ENCODE measurements around the gene PTPN13.

Gene PTPN13

DNA sequence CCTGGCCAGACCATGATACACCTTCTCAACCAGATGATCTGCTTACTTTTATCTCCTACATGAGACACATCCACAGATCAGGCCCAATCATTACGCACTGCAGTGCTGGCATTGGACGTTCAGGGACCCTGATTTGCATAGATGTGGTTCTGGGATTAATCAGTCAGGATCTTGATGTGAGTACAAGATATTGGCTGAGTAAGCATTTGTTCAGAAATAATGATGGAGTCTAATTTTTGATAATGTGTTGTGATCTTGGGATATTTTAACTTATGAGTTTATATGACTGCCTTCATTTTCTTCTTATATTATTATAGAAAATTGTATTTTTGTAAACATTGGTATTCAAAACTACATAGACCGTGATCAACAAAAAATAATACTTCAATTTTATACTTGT is 215.7 kb downstream of the PTPN13 start:
- TF ChIP-seq, protein P1, sequence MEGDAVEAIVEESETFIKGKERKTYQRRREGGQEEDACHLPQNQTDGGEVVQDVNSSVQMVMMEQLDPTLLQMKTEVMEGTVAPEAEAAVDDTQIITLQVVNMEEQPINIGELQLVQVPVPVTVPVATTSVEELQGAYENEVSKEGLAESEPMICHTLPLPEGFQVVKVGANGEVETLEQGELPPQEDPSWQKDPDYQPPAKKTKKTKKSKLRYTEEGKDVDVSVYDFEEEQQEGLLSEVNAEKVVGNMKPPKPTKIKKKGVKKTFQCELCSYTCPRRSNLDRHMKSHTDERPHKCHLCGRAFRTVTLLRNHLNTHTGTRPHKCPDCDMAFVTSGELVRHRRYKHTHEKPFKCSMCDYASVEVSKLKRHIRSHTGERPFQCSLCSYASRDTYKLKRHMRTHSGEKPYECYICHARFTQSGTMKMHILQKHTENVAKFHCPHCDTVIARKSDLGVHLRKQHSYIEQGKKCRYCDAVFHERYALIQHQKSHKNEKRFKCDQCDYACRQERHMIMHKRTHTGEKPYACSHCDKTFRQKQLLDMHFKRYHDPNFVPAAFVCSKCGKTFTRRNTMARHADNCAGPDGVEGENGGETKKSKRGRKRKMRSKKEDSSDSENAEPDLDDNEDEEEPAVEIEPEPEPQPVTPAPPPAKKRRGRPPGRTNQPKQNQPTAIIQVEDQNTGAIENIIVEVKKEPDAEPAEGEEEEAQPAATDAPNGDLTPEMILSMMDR (IDR thresholded peaks at IDR 0.05; ENCODE audit: low read depth, low read length, missing control alignments) = no peak
- DNase-seq (ENCODE audit: low read depth) = no peak
- H3K4me3 ChIP-seq (ENCODE audit: low read depth, low read length) = no peak overlapping the region
- in situ Hi-C loops (cut with HindIII; ENCODE audit: low sequenced_read_pairs) = no loop called here

DNA sequence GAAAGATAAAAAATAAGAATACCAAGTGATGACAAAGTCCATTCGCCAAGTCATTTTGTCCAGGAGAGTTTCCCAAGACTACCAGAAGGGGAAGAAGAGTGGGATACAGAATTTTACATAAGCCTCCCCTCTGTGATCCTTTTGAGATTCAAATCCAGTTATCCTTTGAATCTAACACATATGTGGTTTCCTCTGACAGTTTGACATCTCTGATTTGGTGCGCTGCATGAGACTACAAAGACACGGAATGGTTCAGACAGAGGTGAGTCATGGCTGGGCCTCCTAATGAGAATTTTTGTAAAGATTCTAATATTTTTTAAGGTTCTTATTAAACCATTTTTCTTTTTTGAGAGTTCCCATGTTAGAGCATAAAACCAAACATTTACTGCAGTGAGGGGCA is 216.7 kb downstream of the PTPN13 start:
- in situ Hi-C loops (cut with HindIII; ENCODE audit: low sequenced_read_pairs) = no loop called here
- TF ChIP-seq, protein P1 (IDR thresholded peaks at IDR 0.05; ENCODE audit: low read depth, low read length, missing control alignments) = peak; percentile 13
- H3K4me3 ChIP-seq (ENCODE audit: low read depth, low read length) = no peak overlapping the region
- peak; percentile 57 for DNase-seq (ENCODE audit: low read depth)

DNA sequence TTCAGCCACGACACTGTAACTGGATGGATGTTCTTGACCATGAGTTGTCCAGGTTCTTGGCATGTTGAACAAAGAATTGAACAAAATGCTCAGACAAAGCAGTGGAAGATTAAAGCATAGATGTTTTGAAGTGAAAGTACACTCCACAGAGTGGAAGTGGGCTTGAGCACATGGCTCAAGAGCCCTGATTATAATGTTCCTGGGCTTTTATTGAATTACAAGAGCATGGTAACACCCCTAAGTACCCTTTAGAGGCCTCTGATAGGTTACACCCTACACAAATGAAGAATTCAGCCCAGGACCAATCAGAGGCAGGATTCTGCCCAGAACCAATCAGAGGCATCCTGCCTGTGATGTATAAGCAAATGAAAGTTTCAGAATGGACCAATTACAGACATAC is 221.5 kb downstream of the PTPN13 start:
- in situ Hi-C loops (cut with HindIII; ENCODE audit: low sequenced_read_pairs) = no loop called here
- TF ChIP-seq, protein P1 (IDR thresholded peaks at IDR 0.05; ENCODE audit: low read depth, low read length, missing control alignments) = no peak
- H3K4me3 ChIP-seq (ENCODE audit: low read depth, low read length) = no peak overlapping the region
- DNase-seq (ENCODE audit: low read depth) = no peak

DNA sequence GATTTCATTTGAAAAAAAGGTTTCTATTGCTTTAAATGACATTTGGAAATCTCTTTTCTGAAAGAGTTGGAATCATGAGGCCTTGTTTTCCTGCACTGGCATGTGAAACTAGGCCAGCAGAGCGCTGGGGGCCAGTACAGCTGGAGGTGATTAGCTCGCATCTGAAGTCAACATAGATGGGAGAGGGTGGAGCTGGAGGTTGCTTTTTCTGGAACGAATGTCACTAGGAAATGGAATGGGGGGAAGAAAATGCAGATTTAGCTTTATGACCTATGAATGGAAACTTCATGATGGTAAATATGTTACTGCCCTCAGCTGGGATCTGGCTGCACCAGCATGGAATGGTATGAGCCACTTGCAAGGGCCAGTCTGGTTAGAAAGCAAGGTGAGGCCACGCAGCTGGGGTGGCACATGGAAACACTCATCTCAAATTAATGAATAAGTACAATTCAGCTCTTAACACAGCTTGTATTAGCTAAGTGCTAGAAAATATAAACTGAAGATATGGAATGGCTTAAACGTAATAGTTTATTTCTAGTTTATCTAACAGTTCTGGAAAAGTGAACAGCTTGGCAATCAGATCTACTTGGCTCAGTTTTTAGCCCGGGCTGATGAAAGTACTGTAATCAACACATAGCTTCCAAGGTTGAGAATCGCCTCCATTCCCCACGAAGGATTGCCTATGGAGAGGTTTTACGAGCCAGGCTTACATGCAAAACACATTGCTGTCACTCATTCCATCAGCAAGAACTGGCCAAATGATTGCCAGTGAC is 222.6 kb downstream of the PTPN13 start:
- DNase-seq (ENCODE audit: low read depth) = no peak
- no peak overlapping the region for H3K4me3 ChIP-seq (ENCODE audit: low read depth, low read length)
- in situ Hi-C loops (cut with HindIII; ENCODE audit: low sequenced_read_pairs) = no loop called here
- TF ChIP-seq, protein P1 (IDR thresholded peaks at IDR 0.05; ENCODE audit: low read depth, low read length, missing control alignments) = no peak

DNA sequence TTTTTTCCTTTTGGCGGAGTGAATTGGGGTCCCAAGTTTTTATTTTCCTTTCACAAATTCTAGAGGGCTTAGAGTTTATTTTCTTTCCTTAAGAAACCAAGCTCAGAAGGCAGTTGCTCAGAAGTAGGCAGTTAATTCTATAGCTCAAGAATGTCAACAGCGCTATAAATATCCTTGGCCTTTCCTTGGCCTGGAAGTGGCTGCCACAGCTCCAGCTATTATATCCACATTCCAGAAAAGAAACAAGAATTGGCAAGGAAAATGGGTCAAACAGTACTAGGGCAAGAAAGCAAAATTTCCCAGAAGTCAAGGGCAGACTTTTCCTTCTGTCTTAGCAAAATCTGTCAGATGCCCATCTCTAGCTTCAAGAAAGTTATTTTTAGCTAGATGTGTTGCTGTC is 224.1 kb downstream of the PTPN13 start:
- in situ Hi-C loops (cut with HindIII; ENCODE audit: low sequenced_read_pairs) = no loop called here
- TF ChIP-seq, protein P1 (IDR thresholded peaks at IDR 0.05; ENCODE audit: low read depth, low read length, missing control alignments) = no peak
- H3K4me3 ChIP-seq (ENCODE audit: low read depth, low read length) = no peak overlapping the region
- DNase-seq (ENCODE audit: low read depth) = no peak

DNA sequence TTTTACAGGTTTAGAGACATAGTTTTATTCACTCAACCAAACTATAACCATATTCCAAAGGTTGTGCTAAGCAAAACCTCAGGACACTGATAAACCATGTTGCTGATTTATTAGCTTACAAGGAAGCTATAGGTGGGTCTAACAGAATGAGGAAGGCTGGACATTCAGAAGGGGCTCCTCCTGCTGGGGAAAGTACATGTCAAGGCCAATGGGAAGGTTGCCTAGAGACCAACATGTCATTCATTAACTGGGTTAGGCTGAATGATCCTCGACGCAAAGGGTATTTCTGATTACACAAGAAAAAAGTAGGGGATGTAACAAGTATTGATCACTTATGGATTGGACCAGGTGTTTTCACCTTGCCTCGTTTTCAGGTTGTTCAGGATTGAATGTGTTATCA is 224.7 kb downstream of the PTPN13 start:
- TF ChIP-seq, protein P1 (IDR thresholded peaks at IDR 0.05; ENCODE audit: low read depth, low read length, missing control alignments) = no peak
- no peak for DNase-seq (ENCODE audit: low read depth)
- H3K4me3 ChIP-seq (ENCODE audit: low read depth, low read length) = no peak overlapping the region
- in situ Hi-C loops (cut with HindIII; ENCODE audit: low sequenced_read_pairs) = no loop called here

Data from astrocyte of the cerebellum (primary cell).